GM12878 (cell line): ENCODE data around the gene WDR76. TPM values are rescaled to one million over a fixed set of nuclear protein-coding genes. Genes with fewer than 3 reads are reported as not detected.

Experiments used
- BHLHE40 ChIP-seq, 2 experiments: fragments of 450-650 bp in 1 of 2; IDR thresholded peaks; 2 replicates each; pipeline ENCODE4 v1.6.1; 2011 to 2017; ENCODE audit warnings: low read depth in 2 of 2, borderline replicate concordance in 1 of 2, improper control_type of control experiment in 1 of 2, low read length in 1 of 2, mild to moderate bottlenecking in 1 of 2
- CBFB ChIP-seq: IDR thresholded peaks from 2 replicates; pipeline ENCODE4 v1.6.1; 2016; ENCODE audit warnings: antibody characterized with exemption, low read depth
- CBX3 ChIP-seq: fragments of 200-600 bp; sonication (generic); IDR thresholded peaks from 2 replicates; pipeline ENCODE4 v1.6.1; 2016; ENCODE audit warnings: low read depth, borderline replicate concordance
- CREM ChIP-seq: IDR thresholded peaks from 2 replicates; pipeline ENCODE4 v1.6.1; 2014; ENCODE audit warnings: antibody characterized with exemption, low read depth
- DPF2 ChIP-seq: fragments of 450-650 bp; IDR thresholded peaks from 2 replicates; pipeline ENCODE4 v1.6.1; 2017; ENCODE audit warnings: mild to moderate bottlenecking
- EP300 ChIP-seq, 2 experiments: fragments of 150-350 bp in 1 of 2; IDR thresholded peaks; 2 replicates each; pipeline ENCODE4 v1.6.1; 2011 to 2012; ENCODE audit warnings: low read depth in 2 of 2, low read length in 2 of 2, borderline replicate concordance in 1 of 2, improper control_type of control experiment in 1 of 2, inconsistent platforms in 1 of 2; ENCODE audit not compliant: control insufficient read depth in 1 of 2
- FOXK2 ChIP-seq: fragments of 450-650 bp; IDR thresholded peaks from 2 replicates; pipeline ENCODE4 v1.6.1; 2017; ENCODE audit warnings: mild to moderate bottlenecking, moderate library complexity
- GABPA ChIP-seq: IDR thresholded peaks from 2 replicates; pipeline ENCODE4 v1.6.1; 2014; ENCODE audit warnings: antibody characterized with exemption, low read depth, mild to moderate bottlenecking, inconsistent platforms
- HDAC6 ChIP-seq: fragments of 200-600 bp; sonication (generic); IDR thresholded peaks from one replicate; pipeline ENCODE4 v1.8.0; 2017; ENCODE audit warnings: antibody characterized with exemption; ENCODE audit not compliant: unreplicated experiment
- HSF1 ChIP-seq: fragments of 150-350 bp; IDR thresholded peaks from 2 replicates; pipeline ENCODE4 v1.6.1; 2014; ENCODE audit warnings: mild to moderate bottlenecking, low read depth, low read length
- MTA3 ChIP-seq: IDR thresholded peaks from 2 replicates; pipeline ENCODE4 v1.6.1; 2012; ENCODE audit warnings: low read length, inconsistent platforms, borderline replicate concordance
- NR2C1 ChIP-seq: fragments of 450-650 bp; IDR thresholded peaks from 2 replicates; pipeline ENCODE4 v1.6.1; 2017; ENCODE audit warnings: antibody characterized with exemption, mild to moderate bottlenecking, moderate library complexity
- NRF1 ChIP-seq: conservative IDR thresholded peaks from 2 replicates; pipeline ENCODE4 v1.6.1; 2011; ENCODE audit warnings: mild to moderate bottlenecking, low read depth, low read length, improper control_type of control experiment
- RBBP5 ChIP-seq: fragments of 200-600 bp; sonication (generic); conservative IDR thresholded peaks from 2 replicates; pipeline ENCODE4 v1.6.1; 2016
- RELB ChIP-seq: fragments of 450-650 bp; IDR thresholded peaks from 2 replicates; pipeline ENCODE4 v1.6.1; 2017; ENCODE audit warnings: low read depth, mild to moderate bottlenecking, moderate library complexity
- SIN3A ChIP-seq: IDR thresholded peaks from 2 replicates; pipeline ENCODE4 v1.6.1; 2012; ENCODE audit warnings: low read depth, low read length, improper control_type of control experiment
- SKIL ChIP-seq: fragments of 450-650 bp; IDR thresholded peaks from 2 replicates; pipeline ENCODE4 v1.6.1; 2017; ENCODE audit warnings: mild to moderate bottlenecking, low read depth, inconsistent platforms; ENCODE audit not compliant: poor library complexity, severe bottlenecking
- USF2 ChIP-seq: IDR thresholded peaks from 2 replicates; pipeline ENCODE4 v1.6.1; 2011; ENCODE audit warnings: low read depth, low read length, improper control_type of control experiment, borderline replicate concordance
- YBX1 ChIP-seq: fragments of 450-650 bp; IDR thresholded peaks from 2 replicates; pipeline ENCODE4 v1.6.1; 2016; ENCODE audit warnings: antibody characterized with exemption
- ZBED1 ChIP-seq: IDR thresholded peaks from 2 replicates; pipeline ENCODE4 v1.6.1; 2016; ENCODE audit warnings: borderline replicate concordance
- polyA plus RNA-seq, 11 experiments: library from polyadenylated mRNA; depleted of rRNA in 4 of 11; unstranded in 6 of 11; stranded (reverse) in 5 of 11; fragments of >200 nt; fragmentation: Nextera tagmentation in 4 of 11; fragmentation: Illumina TruSeq in 1 of 11; extraction: Ambion mirVana in 4 of 11; extraction: Trizol in 1 of 11; gene quantifications; 1 replicate in 1 of 11; 2 replicates in 10 of 11; pipeline versions ENCODE4 v1.2.1 to v1.2.3, GENCODE V29; 2011 to 2016; ENCODE audit warnings: inconsistent platforms in 2 of 11, missing spikeins in 2 of 11, low read depth in 1 of 11
- total RNA-seq, 4 experiments: library from RNA; depleted of rRNA in 3 of 4; stranded (reverse); fragments of >200 nt in 3 of 4; fragmentation: Illumina TruSeq in 1 of 4; extraction: Trizol in 1 of 4; gene quantifications; 2 replicates each; pipeline versions ENCODE4 v1.2.1 to v1.2.3, GENCODE V29; 2013 to 2021

WDR76 gene
- total and polyA plus RNA-seq, 10 of the 15 experiments (the other 5 are each of a cell fraction or from before 2014, with no cell fraction given): 8.0 to 59.7 (median 34.5) TPM

- TF ChIP-seq SKIL (peak; percentile 95), RELB (peak; percentile 71; the same call in 1 of the 2 replicates), MTA3 (peak; percentile 58; the same call in 1 of the 2 replicates), EP300 (IDR thresholded peaks at IDR 0.05; ENCODE audit: borderline replicate concordance in 1 of 2, control insufficient read depth in 1 of 2, low read depth in 2 of 2, low read length in 2 of 2) (no peak; a peak in 1 of 4 replicates), BHLHE40 (IDR thresholded peaks at IDR 0.05; ENCODE audit: borderline replicate concordance in 1 of 2, low read depth in 2 of 2, low read length in 1 of 2) (peak; percentile 60 to 83; a peak in 2 of 4 replicates), USF2 (no peak), RBBP5 (no peak), FOXK2 (no peak), SIN3A (no peak), CREM (peak; percentile 63), HDAC6 (no peak), YBX1 (no peak), DPF2 (peak; percentile 91), CBX3 (no peak), ZBED1 (peak; percentile 18; the same call in 1 of the 2 replicates), GABPA (no peak), CBFB (peak; percentile 96; the same call in 1 of the 2 replicates), HSF1 (no peak), NRF1 (no peak), NR2C1 (no peak)
These were observed 49.4 kb upstream of the WDR76 start (continued) for GRCh38 chr15:43777267-43777914.
